ENCODE results near the gene ATP2B2.

ATP2B2 gene

DNA sequence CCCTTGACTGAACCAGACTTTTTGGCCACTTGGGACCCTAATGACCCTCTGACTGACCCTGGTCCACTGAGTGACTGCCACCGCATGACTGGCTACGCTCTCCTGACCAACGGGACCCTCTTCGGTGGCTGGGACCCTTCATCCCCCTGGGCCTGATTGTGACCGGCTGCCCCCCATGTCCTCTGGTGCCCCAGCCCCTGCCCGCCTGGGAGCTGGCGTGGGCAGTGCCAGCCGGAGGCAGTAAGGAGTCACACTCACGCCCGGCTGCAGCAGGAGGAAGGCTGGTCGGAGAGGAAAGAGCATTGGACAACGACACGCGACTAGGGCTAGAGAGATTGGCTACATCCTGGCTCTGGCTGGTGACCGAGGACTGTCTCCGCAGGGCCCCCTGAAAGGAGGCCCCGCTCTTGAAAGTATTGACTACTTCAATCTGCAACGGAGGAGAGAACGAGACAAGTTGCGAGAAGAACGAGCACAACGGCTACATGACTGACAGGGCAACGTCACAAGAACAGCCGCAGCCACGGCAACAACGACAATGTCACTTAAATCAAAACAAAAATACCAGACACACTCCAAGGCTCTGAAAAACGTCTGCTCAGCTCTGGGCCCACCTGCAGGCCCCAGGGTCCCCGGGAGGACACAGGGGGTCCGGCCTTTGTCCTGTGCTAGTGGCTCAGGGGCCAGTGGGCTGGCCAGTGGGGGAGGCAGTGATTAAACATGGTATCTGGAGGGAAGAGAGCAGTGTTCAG is 169.3 kb downstream of the ATP2B2 start:
- no peak for DNase-seq (ENCODE audit: extremely low read depth in 1 of 2, low read depth in 1 of 2)

DNA sequence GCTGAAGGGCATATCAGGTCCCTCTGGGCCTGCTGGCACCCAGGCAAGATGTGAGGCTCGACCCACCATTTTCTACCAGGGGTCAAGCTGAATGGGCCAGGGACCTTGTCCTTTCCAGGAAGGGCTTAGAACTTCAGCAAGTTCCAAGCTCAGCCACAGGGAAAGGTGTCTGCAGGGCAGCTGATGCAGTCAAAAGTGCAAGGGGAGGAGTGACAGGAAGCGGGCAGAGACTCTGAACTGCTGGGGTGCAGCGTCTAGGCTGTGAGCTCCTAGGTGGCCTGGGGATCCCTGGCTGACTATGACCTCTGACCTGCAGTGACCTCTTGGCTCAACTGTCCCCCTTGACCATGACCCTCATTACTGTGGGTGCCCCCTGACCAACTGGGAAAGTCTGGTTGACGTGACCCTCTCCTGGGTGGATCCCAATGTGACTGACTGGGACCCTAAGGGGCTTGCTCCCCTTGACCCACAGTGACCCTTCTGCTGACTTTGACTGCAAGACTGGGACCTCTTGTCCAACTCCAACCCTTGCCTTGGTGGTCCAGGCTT is 170.1 kb downstream of the ATP2B2 start:
- no peak for DNase-seq (ENCODE audit: extremely low read depth in 1 of 2, low read depth in 1 of 2)

DNA sequence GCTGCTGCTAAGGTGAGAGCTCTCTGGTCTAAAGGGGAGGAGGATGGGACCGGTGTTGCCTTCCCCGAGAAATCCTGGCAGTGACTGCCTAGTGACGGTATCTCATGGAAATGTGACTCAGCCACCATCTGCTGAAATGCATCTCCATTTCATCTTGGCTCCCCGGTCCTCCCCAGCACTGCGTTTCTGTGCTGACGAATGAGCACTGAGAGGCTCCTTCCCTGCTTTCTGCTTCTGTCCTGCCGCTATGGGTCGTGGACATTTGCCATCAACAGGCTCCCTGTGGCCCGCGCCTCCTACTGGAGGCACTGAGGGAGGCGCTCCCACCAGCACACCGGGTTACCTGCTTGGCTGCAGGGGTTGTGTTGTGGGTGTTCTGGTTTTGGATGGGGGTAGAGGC is 170.9 kb downstream of the ATP2B2 start:
- DNase-seq (ENCODE audit: extremely low read depth in 1 of 2, low read depth in 1 of 2): no peak

DNA sequence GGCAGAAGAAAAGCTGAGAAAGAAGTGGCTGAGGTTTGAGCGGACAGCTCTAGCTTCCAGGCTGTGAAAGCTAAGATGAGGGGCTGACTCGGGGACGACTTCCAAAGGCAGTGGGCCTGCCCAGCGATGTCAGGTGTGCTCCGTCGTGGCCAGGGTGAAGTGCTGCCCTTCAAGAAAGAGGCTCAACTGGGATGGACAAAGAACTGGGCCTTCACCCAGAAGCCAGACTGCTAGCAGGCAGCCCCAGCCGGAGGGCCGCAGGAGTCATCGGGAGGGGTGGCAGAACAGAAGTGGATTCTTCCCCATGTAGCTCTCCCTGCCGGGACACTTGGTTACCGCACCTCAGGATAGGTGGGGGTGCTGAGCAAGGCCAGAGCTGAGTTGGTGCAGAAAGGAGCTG is 171.3 kb downstream of the ATP2B2 start:
- no peak for DNase-seq (ENCODE audit: extremely low read depth in 1 of 2, low read depth in 1 of 2)

DNA sequence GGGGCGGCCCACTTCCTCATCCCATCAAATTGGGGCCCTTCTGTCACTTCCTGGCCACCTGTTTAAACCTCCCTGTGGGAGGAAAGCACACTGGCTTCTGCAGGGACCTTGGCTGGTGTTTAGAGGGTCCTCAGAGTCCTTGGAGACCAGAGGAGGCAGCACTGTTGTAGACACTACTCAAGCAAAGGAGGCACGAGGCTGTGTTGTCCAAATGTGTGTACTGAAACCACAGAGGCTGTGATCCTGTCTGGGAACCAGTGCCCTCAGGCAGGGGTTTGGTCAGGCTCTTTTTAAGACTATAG is 172.1 kb downstream of the ATP2B2 start:
- DNase-seq (ENCODE audit: extremely low read depth in 1 of 2, low read depth in 1 of 2): no peak

DNA sequence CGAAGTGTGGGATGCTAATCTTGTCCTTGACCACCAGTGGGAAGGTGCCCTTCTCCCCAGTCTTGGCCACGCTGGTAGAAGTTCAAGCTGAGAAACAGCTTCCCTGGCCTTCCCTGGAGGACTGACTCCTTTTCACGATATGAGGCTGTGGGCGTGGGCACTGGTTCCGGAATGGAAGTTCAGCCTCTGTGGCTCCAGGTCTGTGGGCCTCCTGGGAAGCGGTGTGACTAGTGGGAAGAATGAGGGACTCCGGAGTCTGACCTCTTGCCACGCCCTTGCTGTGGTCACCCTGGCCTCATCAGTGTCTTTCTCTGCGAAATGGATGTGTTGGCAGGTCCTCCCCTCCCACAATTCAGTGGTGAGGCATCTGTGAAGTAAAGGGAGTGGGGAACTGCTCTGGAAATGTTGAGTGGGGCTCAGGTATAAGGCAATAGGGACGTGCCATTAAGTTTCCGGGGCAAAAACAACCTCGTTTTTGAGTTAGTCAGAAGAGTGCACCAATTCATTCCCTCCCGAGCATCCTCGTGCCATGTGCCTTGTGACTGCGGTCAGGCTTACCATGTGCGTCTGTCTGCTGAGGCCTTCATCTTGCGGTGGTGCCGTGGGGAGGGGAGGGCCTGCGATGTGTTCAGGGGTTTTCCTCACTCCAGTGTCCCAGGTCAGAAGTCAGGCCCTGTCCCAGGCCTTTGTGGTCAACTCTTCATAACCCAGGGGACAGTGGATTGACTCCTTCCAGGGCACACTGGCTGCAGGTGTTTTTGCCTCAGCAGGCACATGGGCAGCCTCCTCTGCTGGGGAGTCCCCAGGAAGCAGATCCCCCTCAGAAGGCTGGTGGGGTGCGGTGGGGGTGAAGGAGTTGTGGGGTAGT is 172.7 kb downstream of the ATP2B2 start:
- DNase-seq (ENCODE audit: extremely low read depth in 1 of 2, low read depth in 1 of 2): no peak

DNA sequence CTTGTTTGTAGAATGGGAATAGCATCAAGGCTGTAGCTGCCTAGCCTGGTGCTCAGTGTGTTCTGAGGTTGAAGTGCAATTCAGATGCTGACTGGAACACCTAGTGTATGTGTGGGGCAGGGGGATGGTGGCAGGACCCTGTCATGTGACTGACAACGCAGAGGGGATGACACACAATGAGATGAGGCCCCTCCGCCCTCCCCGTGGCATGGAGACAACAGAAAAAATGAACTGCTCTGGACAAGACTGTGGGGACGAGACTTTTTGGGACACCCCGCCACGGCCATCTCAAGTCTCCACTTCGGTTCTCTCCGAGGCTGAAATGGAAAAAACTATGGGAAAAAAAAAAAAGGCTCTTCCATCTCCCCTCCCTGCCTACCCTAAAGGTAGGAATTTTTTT is 174.1 kb downstream of the ATP2B2 start:
- no peak for DNase-seq (ENCODE audit: extremely low read depth in 1 of 2, low read depth in 1 of 2)

DNA sequence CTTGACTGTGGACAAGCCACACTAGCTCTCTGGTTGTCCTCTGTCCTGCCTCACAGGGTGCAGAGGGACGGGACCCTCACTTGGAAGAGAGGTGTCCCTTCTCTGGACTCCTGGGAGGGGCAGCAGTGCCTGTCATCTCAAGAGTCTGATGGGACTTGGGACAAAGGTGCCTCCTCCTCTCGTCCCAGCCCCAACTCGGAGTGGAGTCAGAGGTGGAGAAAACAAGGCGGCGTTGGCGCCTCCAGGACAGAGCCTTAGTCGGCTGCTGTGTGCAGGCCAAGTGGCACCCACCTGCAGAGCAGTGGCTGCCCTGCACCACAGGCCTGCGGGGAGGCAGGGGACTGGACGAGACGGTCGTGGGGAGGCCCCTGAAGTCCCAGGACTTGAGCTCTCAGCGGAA is 175.1 kb downstream of the ATP2B2 start:
- DNase-seq (ENCODE audit: extremely low read depth in 1 of 2, low read depth in 1 of 2): no peak

DNA sequence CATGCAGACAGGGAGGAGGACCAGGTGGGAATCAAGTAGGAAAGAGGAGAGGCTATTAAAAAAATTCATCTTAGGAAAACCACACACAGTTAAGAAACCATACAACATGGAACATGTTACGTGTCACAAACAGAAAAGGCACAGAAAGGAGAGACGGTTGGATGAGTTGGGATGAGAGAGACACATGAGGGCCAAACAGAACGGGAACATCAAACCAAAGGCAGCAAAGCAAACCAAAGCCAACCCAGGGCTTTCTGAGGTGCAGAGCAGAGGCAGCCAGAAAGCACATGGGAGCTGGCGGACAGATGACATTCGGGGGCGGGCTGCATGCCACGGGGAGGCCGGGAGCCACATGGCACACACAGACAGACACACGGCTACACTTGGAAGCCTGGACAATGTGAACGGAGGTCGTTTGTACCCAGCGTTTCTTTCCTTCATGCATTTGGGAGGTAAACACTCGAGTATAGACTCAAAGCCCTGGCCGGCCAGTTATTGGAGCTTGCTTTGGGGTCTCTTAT is 175.8 kb downstream of the ATP2B2 start:
- no peak for DNase-seq (ENCODE audit: extremely low read depth in 1 of 2, low read depth in 1 of 2)

DNA sequence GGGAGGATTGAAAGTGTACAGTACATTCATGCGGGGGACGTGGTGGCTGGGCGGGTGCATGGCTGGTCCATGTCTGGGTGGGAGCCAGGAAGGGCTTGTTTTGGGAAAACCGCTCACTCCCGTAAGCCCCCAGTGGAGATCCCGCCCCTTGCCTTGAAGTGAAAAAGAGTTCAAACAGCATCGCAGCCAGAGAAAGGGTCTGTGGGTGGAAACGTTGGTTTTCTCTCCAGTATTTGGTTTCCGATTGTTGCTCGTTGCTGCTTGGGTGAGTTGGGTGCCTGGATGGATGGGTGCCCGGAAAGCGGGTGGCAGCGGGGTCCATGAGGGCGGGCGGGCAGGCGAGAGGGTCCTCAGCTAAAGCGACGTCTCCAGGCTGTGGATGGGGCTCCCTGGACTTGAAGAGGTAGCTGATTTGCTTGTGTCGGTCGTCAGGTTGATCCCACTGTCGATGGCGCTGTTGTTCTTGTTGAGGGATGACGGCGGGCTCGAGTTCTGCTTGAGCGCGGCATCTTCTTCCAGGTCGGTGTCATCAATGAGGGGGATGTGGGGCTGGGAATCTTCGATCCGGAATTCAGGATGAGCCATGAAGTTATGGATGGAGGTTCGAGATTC is 176.8 kb downstream of the ATP2B2 start:
- DNase-seq (ENCODE audit: extremely low read depth in 1 of 2, low read depth in 1 of 2): no peak

DNA sequence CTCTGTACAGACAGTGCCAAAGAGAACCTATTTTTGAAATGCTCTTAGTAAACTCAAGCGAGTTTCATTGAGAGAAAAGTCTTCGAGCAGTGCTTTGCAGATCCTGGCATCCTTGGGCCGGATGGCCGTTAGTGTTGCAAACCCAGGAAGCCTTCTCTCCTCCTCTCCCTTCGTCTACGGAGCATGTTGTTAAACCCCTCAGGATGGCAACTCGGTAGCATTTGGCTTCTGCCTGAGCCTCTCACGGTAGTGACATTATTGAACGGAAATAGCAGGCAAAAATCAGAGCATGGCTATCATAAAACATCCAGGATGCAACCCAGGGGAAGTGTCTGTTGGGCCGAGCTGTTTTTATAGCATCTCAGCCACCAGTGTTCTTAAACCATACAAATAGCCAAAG is 177.8 kb downstream of the ATP2B2 start:
- DNase-seq (ENCODE audit: extremely low read depth in 1 of 2, low read depth in 1 of 2): no peak

DNA sequence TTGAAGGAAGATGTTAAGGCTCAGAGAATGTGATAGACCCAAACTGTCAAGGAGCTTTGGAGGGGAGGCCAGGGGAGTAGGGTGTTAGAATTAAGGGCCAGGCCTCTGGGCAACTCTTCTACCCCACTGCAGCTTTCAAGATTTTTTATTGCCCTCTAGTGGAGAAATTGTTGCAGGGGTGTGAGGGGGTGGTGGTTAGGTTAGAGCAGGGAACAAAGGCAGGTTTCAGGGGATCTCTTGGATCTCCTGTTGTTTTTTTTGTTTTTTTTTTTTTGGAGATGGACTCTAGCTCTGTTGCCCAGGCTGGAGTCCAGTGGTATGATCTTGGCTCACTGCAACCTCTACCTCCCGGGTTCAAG is 183.1 kb downstream of the ATP2B2 start:
- no peak for DNase-seq (ENCODE audit: extremely low read depth in 1 of 2, low read depth in 1 of 2)

DNA sequence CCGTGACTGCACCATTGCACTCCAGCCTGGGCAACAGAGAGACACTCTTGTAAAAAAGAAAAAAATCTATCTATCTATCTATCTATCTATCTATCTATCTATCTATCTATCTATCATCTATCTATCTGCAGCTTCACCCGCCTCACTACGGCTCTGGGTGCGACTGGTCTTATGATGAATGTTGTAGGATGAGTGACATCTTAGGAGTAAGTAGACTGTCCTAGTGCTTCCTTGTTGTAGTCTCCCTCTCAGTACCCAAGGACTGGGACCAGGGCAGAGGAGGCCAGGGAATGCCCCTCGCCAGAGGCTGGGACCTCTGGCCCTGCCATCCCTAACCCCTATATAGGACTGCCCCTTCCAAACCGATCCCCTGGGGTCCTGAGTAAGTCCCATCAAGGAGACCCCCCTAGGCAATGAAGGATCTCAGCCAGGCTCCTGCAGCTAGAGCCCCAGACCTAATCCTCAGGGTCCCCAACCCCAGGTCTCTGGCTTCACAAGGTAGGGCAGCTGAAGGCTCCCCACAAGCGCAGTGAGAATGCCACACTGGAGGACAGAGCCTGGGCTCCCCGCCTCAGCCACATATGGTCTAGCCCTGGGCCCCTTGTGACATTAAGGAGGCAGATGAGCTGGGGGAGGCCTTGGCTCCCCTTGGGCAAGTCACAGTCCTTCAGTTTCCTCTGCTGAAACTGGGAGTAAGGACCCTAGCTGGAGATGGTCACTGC is 183.6 kb downstream of the ATP2B2 start:
- DNase-seq (ENCODE audit: extremely low read depth in 1 of 2, low read depth in 1 of 2): no peak

DNA sequence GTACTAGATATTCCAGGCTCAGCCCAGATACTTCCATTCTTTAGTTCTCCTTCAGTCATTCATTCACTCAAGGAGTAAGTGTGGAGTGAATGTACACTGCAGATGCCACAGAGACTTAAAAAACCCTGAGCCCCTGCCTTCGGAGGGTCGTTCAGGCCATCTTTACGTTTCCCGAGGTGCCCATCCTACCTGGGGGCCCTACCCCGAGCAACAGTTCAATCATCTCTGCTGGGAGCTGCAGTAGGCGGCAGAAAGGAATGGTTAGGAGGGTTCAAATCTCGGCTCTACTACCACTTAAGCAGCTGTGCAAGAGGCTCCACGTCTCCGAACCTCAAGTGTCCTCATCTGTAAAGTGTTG is 185.1 kb downstream of the ATP2B2 start:
- DNase-seq (ENCODE audit: extremely low read depth in 1 of 2, low read depth in 1 of 2): no peak

DNA sequence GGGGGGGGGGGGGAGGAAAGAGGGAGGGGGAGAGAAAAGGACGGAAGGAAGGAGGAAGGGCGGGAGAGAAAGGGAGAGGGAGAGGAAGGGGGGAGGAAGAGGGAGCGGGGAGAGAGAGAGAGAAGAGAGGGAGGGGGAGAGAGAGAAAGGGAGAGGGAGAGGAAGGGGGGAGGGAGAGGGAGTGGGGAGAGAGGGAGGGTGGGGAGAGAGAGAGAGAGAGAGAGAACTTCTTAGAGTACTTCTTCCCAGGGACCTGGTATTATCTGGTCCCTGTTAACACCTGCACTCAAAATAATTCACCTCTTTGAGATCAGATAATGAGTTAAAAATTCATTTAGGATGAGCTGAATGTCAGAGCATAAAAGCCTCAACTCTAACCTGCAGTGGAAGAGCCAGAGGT is 185.6 kb downstream of the ATP2B2 start:
- DNase-seq (ENCODE audit: extremely low read depth in 1 of 2, low read depth in 1 of 2): no peak

DNA sequence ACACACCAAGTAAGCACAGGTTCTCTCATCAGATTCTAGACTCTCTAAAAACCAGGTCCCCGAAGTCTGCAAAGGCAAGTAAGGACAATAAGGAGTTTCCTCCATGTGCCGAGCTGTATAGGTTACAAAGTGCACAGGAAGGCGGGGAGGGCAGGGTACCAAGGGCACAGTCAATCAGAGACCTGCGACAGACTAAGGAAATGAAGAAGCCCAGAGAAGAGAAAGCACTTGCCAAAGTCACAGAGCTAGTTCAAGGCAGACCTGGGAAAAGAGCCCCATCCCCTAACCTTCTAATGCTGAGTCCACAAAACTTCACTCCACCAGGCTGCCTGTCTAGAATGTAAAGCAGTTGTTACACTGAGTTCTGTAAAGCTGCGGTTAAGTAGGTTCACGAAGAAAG is 186.1 kb downstream of the ATP2B2 start:
- DNase-seq (ENCODE audit: extremely low read depth in 1 of 2, low read depth in 1 of 2): no peak

DNA sequence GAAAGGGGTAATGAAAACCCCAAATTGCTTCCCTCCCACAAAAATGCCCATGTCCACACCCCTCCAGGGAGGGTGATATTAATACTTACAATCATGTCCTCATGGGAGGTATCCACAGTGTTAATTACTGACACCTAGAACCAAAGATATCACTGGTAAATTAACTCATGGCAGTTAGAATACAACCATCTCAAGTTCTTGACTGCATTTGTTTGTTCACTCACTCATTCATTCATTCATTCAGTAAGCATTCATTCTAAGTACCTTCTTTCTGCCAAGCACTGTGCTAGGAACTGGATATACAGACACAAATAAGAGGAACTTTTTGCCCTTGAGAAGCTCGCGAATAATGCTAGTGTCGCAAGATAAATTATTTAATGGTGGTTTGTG is 187.4 kb downstream of the ATP2B2 start:
- no peak for DNase-seq (ENCODE audit: extremely low read depth in 1 of 2, low read depth in 1 of 2)

DNA sequence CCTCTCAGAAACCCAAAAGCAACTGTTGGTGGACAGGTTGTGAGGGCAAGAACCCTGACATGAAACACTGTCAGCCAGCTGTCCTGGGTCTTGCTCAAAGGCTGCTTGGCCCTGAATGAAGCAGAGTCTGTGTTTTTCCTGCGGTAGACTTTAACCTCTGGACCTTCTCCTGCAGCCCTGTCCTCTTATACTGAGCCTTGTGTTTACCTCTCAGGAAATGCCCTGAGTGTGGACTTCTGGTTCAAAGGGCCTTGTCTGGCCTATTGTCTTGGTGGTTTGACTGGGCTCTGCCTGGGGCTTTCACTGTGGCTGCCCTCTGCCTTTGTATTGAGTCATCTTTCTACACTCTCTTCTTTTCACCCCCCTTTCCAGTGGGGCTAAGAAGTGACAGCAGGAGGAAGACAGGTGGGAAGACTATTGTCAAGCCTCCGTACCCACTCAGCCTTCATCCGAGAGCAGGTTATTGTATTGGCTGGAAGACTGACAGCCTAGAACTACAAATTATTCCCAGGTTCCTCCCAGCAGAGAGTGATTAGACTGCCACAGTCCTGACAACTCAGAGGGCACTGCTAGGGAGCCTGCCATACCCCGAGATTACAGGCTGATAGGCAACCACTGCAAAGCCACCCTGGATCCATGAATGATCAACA is 187.9 kb downstream of the ATP2B2 start:
- no peak for DNase-seq (ENCODE audit: extremely low read depth in 1 of 2, low read depth in 1 of 2)

DNA sequence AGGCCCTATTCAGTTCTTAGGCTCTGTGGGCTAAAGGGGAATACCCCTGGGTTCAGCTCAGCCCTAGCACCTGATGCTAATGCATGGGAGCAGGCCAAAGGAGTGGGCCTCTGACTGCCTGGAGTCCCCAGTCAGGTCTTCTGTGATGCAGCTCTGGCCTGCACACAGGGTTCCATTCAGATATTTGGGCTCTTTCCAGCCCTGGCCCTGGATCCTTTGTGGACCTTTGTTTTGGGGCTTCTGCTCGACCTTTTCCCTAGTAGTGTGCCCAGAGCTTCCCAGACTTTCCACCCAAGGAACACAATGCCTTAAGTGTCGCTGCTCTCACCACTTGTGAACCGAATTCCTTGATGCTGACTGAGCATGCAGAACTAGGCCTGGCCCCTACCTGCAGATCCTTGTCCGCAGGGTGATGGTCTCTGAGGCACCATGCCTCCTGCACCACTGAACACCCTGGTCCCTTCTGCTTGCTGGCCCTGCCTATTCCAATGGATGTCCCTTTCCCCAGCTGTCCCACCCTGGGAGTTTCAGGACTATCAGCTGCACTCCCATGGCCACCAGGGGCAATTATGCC is 189.5 kb downstream of the ATP2B2 start:
- no peak for DNase-seq (ENCODE audit: extremely low read depth in 1 of 2, low read depth in 1 of 2)

DNA sequence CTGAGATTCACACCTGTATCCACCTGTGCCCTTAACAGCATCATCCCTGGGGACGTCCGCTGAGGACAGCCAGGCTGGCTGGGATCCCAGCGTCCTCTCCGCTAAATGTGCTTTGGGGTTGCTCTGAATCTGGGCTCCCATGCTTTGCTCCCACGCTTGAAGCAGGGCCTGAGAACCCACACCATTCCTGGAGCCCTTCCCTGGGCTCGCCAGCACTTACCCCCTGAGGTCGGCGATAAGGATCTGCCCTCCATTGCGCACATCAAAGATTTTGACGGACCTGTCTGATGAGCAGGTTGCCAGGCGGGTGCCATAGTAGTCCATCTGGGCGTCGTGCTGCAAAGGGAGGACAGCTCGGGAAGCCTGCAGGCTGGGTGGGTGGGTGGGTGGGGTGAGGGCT is 190.3 kb downstream of the ATP2B2 start:
- DNase-seq (ENCODE audit: extremely low read depth in 1 of 2, low read depth in 1 of 2): no peak
